HG03460 (cell line): Measurements from ENCODE around the gene PDZK1.
"Not testable (repeated sequence)": the region's sequence is repeated elsewhere in the genome, so short reads cannot be mapped to it uniquely, and the experiment has no call there.

Experiments used
- ATAC-seq: cut with Tn5 transposase; IDR thresholded peaks from one replicate; pipeline ENCODE4 v1.9.1; 2021; ENCODE audit not compliant: unreplicated experiment

PDZK1 gene

GRCh38 chr1:145665015-145665414 lies 42.2 kb downstream of the PDZK1 start:
- ATAC-seq, result not testable (repeated sequence)

- not testable (repeated sequence) for ATAC-seq
These were observed 44.7 kb downstream of the PDZK1 start for GRCh38 chr1:145662502-145662901.

- ATAC-seq, result not testable (repeated sequence)
These were observed 50.8 kb downstream of the PDZK1 start for GRCh38 chr1:145656245-145656943.

- not testable (repeated sequence) for ATAC-seq
These were observed 63.2 kb downstream of the PDZK1 start for GRCh38 chr1:145643990-145644389.

GRCh38 chr1:145641886-145642285 lies 65.3 kb downstream of the PDZK1 start:
- ATAC-seq, result not testable (repeated sequence)

- ATAC-seq, result not testable (repeated sequence)
These were observed 70.9 kb downstream of the PDZK1 start for GRCh38 chr1:145636237-145636636.

GRCh38 chr1:145622177-145622576 lies 85.0 kb downstream of the PDZK1 start:
- not testable (repeated sequence) for ATAC-seq
